Upper lobe of right lung (tissue), 1 donor: Measurements from ENCODE around the gene CUTC. TPM values are rescaled to one million over a fixed set of nuclear protein-coding genes. Genes with fewer than 3 reads are reported as not detected.

ENCODE experiments used
- ATAC-seq: fragments of 200-7000 bp; cut with Tn5 transposase; one replicate; pipeline ENCODE4 v1.9.1; 2020; ENCODE audit warnings: mild to moderate bottlenecking, moderate library complexity
- DNase-seq: peaks from one replicate; pipeline ENCODE4 v3.0.0-alpha.2; 2020
- H3K27ac ChIP-seq: fragments of 200-600 bp; one replicate; pipeline ENCODE4 v1.8.0; 2022
- H3K27me3 ChIP-seq: fragments of 200-600 bp; one replicate; pipeline ENCODE4 v1.8.0; 2022; ENCODE audit warnings: mild to moderate bottlenecking
- H3K36me3 ChIP-seq: fragments of 200-600 bp; one replicate; pipeline ENCODE4 v1.8.0; 2022
- H3K4me1 ChIP-seq: fragments of 200-600 bp; one replicate; pipeline ENCODE4 v1.8.0; 2022
- H3K4me3 ChIP-seq: fragments of 200-600 bp; one replicate; pipeline ENCODE4 v1.8.0; 2022; ENCODE audit warnings: mild to moderate bottlenecking
- H3K9me3 ChIP-seq: fragments of 200-600 bp; one replicate; pipeline ENCODE4 v1.8.0; 2022
- CTCF ChIP-seq: fragments of 200-600 bp; IDR thresholded peaks from one replicate; pipeline ENCODE4 v1.8.0; 2022; ENCODE audit warnings: antibody characterized with exemption
- intact Hi-C: fragments of 100-400 bp; cut with DNase I; formaldehyde crosslinking; loops from one replicate; pipeline ENCODE4 v1.11.0; 2022
- total RNA-seq: library from RNA; stranded (reverse); fragmentation: NEBNext Ultra II Directional; extraction: Animal tissue kit (Norgen Biotek cat#: 25700); gene quantifications from one replicate; pipeline ENCODE4 v1.2.1, GENCODE V29; 2021
- donor health status: DM: no; HTN: yes; CAD: no; lungs with severe emphysema.

CUTC gene
- total RNA-seq, 1 donor from 2014 or later: 15.8 TPM

DNA sequence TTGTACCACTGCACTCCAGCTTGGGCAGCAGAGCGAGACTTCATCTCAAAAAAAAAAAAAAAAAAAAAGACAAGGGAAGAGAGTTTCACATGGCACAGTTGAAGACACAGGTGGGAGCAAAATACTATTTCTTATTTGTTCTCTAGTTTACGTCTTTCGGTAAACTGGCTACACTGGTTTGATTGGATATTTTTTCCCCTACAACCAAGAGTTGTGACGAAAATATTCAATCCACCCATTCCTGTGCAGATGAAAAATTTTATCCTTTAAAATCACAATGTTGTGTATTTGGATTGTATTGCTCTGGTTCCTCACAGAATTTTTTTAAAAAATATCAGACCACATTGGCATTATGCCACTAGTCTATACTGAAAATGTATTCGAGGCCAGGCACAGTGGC is 35.9 kb downstream of the CUTC start:
- no peak for DNase-seq
- no peaks in the 10 kb centered on the region for H3K36me3 ChIP-seq
- H3K27ac ChIP-seq: no peak overlapping the region
- ATAC-seq: no peak
- H3K9me3 ChIP-seq: no peaks in the 10 kb centered on the region
- no peak overlapping the region for H3K4me3 ChIP-seq
- intact Hi-C loops: no loop called here
- H3K4me1 ChIP-seq: no peaks in the 10 kb centered on the region
- no peak for TF ChIP-seq CTCF
- no peaks in the 10 kb centered on the region for H3K27me3 ChIP-seq

- H3K36me3 ChIP-seq: no peaks in the 10 kb centered on the region
- H3K27me3 ChIP-seq: no peaks in the 10 kb centered on the region
- no peak overlapping the region for H3K4me3 ChIP-seq
- ATAC-seq (no peak), DNase-seq (no peak)
- H3K4me1 ChIP-seq: no peaks in the 10 kb centered on the region
- H3K9me3 ChIP-seq: no peaks in the 10 kb centered on the region
- no peak overlapping the region for H3K27ac ChIP-seq
- intact Hi-C loops: no loop called here
- TF ChIP-seq CTCF: no peak
Observed at GRCh38 chr10:99768556-99768955, 36.5 kb downstream of the CUTC start.

GRCh38 chr10:99769706-99770105 is 37.7 kb downstream of the CUTC start:
- DNase-seq: no peak
- no peak overlapping the region for H3K27ac ChIP-seq
- TF ChIP-seq CTCF: no peak
- no peaks in the 10 kb centered on the region for H3K36me3 ChIP-seq
- no peak for ATAC-seq
- no peak overlapping the region for H3K4me3 ChIP-seq
- H3K9me3 ChIP-seq: no peaks in the 10 kb centered on the region
- no peaks in the 10 kb centered on the region for H3K27me3 ChIP-seq
- no peaks in the 10 kb centered on the region for H3K4me1 ChIP-seq
- intact Hi-C loops: no loop called here

GRCh38 chr10:99770408-99771045 is 38.5 kb downstream of the CUTC start:
- Histone ChIP-seq H3K4me3 (no peak overlapping the region), H3K4me1 (no peaks in the 10 kb centered on the region), H3K27ac (no peak overlapping the region), H3K9me3 (no peaks in the 10 kb centered on the region), H3K36me3 (no peaks in the 10 kb centered on the region), H3K27me3 (no peaks in the 10 kb centered on the region)
- intact Hi-C loops: no loop called here
- no peak for TF ChIP-seq CTCF
- ATAC-seq (no peak), DNase-seq (no peak)

DNA sequence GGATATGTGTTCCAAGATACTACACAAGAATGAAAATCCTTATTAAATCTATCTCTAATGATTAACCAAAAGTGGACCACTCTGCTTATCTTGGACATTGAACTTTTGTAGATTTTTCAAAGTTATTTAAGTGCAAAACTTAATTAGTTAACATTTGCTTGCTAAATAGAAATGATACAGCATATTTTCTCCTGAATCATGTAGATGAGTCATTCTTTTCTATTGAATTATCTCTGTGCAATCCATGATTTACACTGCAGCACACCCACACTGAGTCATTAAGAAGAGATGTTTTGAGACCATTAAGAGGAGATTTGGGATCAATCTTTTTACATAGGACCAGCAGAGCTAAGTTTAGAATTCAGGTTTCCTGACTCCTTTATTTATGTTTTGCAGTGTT is 43.8 kb downstream of the CUTC start:
- Histone ChIP-seq H3K27ac (no peak overlapping the region), H3K36me3 (no peaks in the 10 kb centered on the region), H3K27me3 (no peaks in the 10 kb centered on the region), H3K9me3 (no peaks in the 10 kb centered on the region), H3K4me1 (peaks cover 3% of the 10 kb centered on the region), H3K4me3 (no peak overlapping the region)
- no peak for DNase-seq
- TF ChIP-seq CTCF: no peak
- intact Hi-C loops: no loop called here
- no peak for ATAC-seq
